GM18861 (cell line): ENCODE measurements around the gene DDAH1.

ENCODE experiments used
- ATAC-seq: cut with Tn5 transposase; IDR thresholded peaks from one replicate; pipeline ENCODE4 v1.9.1; 2021; ENCODE audit not compliant: unreplicated experiment

DDAH1 gene

GRCh38 chr1:85445906-85446305 is 19.1 kb downstream of the DDAH1 start:
- ATAC-seq = no peak

GRCh38 chr1:85444381-85444780 is 20.6 kb downstream of the DDAH1 start:
- no peak for ATAC-seq

GRCh38 chr1:85440612-85441011 is 24.3 kb downstream of the DDAH1 start:
- no peak for ATAC-seq

GRCh38 chr1:85438353-85438752 is 26.6 kb downstream of the DDAH1 start:
- no peak for ATAC-seq

GRCh38 chr1:85437139-85437538 is 27.8 kb downstream of the DDAH1 start:
- ATAC-seq = no peak

- no peak for ATAC-seq
Measured at GRCh38 chr1:85433096-85433495, 31.9 kb downstream of the DDAH1 start.

GRCh38 chr1:85428471-85429089 is 36.4 kb downstream of the DDAH1 start:
- ATAC-seq = no peak

GRCh38 chr1:85427849-85428248 is 37.1 kb downstream of the DDAH1 start:
- ATAC-seq = no peak

GRCh38 chr1:85427331-85427730 is 37.6 kb downstream of the DDAH1 start:
- no peak for ATAC-seq

- ATAC-seq = no peak
Measured at GRCh38 chr1:85421179-85421578, 43.8 kb downstream of the DDAH1 start.

- ATAC-seq = no peak
Measured at GRCh38 chr1:85420199-85420598, 44.8 kb downstream of the DDAH1 start.

GRCh38 chr1:85417876-85418275 is 47.1 kb downstream of the DDAH1 start:
- no peak for ATAC-seq

GRCh38 chr1:85417017-85417416 is 47.9 kb downstream of the DDAH1 start:
- ATAC-seq = no peak

- ATAC-seq = no peak
Measured at GRCh38 chr1:85413169-85413568, 51.8 kb downstream of the DDAH1 start.

- no peak for ATAC-seq
Measured at GRCh38 chr1:85411567-85412305, 53.2 kb downstream of the DDAH1 start.

- ATAC-seq = no peak
Measured at GRCh38 chr1:85409516-85409915, 55.4 kb downstream of the DDAH1 start.

- no peak for ATAC-seq
Measured at GRCh38 chr1:85407746-85408377, 57.1 kb downstream of the DDAH1 start.

GRCh38 chr1:85406887-85407533 is 57.9 kb downstream of the DDAH1 start:
- no peak for ATAC-seq

GRCh38 chr1:85406081-85406480 is 58.9 kb downstream of the DDAH1 start:
- ATAC-seq = no peak

- ATAC-seq = no peak
Measured at GRCh38 chr1:85404408-85404807, 60.6 kb downstream of the DDAH1 start.

- no peak for ATAC-seq
Measured at GRCh38 chr1:85398391-85399064, 66.4 kb downstream of the DDAH1 start.
